ENCODE measurements around the gene TMEM209. TPM values are rescaled to one million over a fixed set of nuclear protein-coding genes. Genes with fewer than 3 reads are reported as not detected.

The TMEM209 gene
- total RNA-seq, 1 experiment from 2014 or later = 21.0 TPM

GRCh38 chr7:130234078-130234477 is 28.9 kb upstream of the TMEM209 start (continued):
- TF ChIP-seq, protein P1, sequence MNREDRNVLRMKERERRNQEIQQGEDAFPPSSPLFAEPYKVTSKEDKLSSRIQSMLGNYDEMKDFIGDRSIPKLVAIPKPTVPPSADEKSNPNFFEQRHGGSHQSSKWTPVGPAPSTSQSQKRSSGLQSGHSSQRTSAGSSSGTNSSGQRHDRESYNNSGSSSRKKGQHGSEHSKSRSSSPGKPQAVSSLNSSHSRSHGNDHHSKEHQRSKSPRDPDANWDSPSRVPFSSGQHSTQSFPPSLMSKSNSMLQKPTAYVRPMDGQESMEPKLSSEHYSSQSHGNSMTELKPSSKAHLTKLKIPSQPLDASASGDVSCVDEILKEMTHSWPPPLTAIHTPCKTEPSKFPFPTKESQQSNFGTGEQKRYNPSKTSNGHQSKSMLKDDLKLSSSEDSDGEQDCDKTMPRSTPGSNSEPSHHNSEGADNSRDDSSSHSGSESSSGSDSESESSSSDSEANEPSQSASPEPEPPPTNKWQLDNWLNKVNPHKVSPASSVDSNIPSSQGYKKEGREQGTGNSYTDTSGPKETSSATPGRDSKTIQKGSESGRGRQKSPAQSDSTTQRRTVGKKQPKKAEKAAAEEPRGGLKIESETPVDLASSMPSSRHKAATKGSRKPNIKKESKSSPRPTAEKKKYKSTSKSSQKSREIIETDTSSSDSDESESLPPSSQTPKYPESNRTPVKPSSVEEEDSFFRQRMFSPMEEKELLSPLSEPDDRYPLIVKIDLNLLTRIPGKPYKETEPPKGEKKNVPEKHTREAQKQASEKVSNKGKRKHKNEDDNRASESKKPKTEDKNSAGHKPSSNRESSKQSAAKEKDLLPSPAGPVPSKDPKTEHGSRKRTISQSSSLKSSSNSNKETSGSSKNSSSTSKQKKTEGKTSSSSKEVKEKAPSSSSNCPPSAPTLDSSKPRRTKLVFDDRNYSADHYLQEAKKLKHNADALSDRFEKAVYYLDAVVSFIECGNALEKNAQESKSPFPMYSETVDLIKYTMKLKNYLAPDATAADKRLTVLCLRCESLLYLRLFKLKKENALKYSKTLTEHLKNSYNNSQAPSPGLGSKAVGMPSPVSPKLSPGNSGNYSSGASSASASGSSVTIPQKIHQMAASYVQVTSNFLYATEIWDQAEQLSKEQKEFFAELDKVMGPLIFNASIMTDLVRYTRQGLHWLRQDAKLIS (CRISPR knock-in tag; IDR thresholded peaks at IDR 0.05; ENCODE audit: borderline replicate concordance) = no peak
- TF ChIP-seq, protein P2, sequence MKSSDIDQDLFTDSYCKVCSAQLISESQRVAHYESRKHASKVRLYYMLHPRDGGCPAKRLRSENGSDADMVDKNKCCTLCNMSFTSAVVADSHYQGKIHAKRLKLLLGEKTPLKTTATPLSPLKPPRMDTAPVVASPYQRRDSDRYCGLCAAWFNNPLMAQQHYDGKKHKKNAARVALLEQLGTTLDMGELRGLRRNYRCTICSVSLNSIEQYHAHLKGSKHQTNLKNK (CRISPR knock-in tag; IDR thresholded peaks at IDR 0.05) = no peak
- no peak for TF ChIP-seq FOXK1 (CRISPR knock-in tag; IDR thresholded peaks at IDR 0.05)
- no peak for TF ChIP-seq CBFB (CRISPR knock-in tag; IDR thresholded peaks at IDR 0.05; ENCODE audit: low read depth)
- TF ChIP-seq MLX (CRISPR knock-in tag; IDR thresholded peaks at IDR 0.05) = no peak
- TF ChIP-seq, protein P3, sequence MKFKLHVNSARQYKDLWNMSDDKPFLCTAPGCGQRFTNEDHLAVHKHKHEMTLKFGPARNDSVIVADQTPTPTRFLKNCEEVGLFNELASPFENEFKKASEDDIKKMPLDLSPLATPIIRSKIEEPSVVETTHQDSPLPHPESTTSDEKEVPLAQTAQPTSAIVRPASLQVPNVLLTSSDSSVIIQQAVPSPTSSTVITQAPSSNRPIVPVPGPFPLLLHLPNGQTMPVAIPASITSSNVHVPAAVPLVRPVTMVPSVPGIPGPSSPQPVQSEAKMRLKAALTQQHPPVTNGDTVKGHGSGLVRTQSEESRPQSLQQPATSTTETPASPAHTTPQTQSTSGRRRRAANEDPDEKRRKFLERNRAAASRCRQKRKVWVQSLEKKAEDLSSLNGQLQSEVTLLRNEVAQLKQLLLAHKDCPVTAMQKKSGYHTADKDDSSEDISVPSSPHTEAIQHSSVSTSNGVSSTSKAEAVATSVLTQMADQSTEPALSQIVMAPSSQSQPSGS (CRISPR knock-in tag; IDR thresholded peaks at IDR 0.05; ENCODE audit: borderline replicate concordance, low read depth) = no peak
- TF ChIP-seq, protein P4, sequence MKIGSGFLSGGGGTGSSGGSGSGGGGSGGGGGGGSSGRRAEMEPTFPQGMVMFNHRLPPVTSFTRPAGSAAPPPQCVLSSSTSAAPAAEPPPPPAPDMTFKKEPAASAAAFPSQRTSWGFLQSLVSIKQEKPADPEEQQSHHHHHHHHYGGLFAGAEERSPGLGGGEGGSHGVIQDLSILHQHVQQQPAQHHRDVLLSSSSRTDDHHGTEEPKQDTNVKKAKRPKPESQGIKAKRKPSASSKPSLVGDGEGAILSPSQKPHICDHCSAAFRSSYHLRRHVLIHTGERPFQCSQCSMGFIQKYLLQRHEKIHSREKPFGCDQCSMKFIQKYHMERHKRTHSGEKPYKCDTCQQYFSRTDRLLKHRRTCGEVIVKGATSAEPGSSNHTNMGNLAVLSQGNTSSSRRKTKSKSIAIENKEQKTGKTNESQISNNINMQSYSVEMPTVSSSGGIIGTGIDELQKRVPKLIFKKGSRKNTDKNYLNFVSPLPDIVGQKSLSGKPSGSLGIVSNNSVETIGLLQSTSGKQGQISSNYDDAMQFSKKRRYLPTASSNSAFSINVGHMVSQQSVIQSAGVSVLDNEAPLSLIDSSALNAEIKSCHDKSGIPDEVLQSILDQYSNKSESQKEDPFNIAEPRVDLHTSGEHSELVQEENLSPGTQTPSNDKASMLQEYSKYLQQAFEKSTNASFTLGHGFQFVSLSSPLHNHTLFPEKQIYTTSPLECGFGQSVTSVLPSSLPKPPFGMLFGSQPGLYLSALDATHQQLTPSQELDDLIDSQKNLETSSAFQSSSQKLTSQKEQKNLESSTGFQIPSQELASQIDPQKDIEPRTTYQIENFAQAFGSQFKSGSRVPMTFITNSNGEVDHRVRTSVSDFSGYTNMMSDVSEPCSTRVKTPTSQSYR (CRISPR knock-in tag; IDR thresholded peaks at IDR 0.05) = no peak
- no peak for TF ChIP-seq SP1 (CRISPR knock-in tag; conservative IDR thresholded peaks at IDR 0.05)
- TF ChIP-seq, protein P5, sequence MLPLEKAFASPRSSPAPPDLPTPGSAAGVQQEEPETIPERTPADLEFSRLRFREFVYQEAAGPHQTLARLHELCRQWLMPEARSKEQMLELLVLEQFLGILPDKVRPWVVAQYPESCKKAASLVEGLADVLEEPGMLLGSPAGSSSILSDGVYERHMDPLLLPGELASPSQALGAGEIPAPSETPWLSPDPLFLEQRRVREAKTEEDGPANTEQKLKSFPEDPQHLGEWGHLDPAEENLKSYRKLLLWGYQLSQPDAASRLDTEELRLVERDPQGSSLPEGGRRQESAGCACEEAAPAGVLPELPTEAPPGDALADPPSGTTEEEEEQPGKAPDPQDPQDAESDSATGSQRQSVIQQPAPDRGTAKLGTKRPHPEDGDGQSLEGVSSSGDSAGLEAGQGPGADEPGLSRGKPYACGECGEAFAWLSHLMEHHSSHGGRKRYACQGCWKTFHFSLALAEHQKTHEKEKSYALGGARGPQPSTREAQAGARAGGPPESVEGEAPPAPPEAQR (CRISPR knock-in tag; IDR thresholded peaks at IDR 0.05) = no peak
- TF ChIP-seq ZNF219 (CRISPR knock-in tag; IDR thresholded peaks at IDR 0.05; ENCODE audit: borderline replicate concordance) = no peak
- no peak for TF ChIP-seq ESRRA (CRISPR knock-in tag; IDR thresholded peaks at IDR 0.05; ENCODE audit: borderline replicate concordance)

- ATAC-seq = no peak
- CTCF ChIA-PET = no interaction called here
- no peak for DNase-seq (ENCODE audit: low spot score)
- Mint-ChIP-seq H3K9me3 (peaks cover 15% of the 10 kb centered on the region), H3K36me3 (no peaks in the 10 kb centered on the region; the same call in none of the 2 replicates), H3K27ac (no peak overlapping the region), H3K4me1 (peaks cover 3% of the 10 kb centered on the region), H3K27me3 (ENCODE audit: low read depth) (peaks cover 2% of the 10 kb centered on the region; the same call in 1 of the 2 replicates), H3K4me3 (no peak overlapping the region)
- POLR2A ChIA-PET = no interaction called here
- TF ChIP-seq ETV6 (CRISPR knock-in tag; IDR thresholded peaks at IDR 0.05) (no peak), FOXP4 (CRISPR knock-in tag; IDR thresholded peaks at IDR 0.05) (no peak), IRF2 (CRISPR knock-in tag; IDR thresholded peaks at IDR 0.05; ENCODE audit: borderline replicate concordance, low read depth) (no peak), NFATC4 (CRISPR knock-in tag; IDR thresholded peaks at IDR 0.05) (no peak), TEAD1 (CRISPR knock-in tag; IDR thresholded peaks at IDR 0.05) (no peak)
- TF ChIP-seq, protein P6, sequence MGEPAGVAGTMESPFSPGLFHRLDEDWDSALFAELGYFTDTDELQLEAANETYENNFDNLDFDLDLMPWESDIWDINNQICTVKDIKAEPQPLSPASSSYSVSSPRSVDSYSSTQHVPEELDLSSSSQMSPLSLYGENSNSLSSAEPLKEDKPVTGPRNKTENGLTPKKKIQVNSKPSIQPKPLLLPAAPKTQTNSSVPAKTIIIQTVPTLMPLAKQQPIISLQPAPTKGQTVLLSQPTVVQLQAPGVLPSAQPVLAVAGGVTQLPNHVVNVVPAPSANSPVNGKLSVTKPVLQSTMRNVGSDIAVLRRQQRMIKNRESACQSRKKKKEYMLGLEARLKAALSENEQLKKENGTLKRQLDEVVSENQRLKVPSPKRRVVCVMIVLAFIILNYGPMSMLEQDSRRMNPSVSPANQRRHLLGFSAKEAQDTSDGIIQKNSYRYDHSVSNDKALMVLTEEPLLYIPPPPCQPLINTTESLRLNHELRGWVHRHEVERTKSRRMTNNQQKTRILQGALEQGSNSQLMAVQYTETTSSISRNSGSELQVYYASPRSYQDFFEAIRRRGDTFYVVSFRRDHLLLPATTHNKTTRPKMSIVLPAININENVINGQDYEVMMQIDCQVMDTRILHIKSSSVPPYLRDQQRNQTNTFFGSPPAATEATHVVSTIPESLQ (CRISPR knock-in tag; IDR thresholded peaks at IDR 0.05) = no peak
- TF ChIP-seq, protein P7, sequence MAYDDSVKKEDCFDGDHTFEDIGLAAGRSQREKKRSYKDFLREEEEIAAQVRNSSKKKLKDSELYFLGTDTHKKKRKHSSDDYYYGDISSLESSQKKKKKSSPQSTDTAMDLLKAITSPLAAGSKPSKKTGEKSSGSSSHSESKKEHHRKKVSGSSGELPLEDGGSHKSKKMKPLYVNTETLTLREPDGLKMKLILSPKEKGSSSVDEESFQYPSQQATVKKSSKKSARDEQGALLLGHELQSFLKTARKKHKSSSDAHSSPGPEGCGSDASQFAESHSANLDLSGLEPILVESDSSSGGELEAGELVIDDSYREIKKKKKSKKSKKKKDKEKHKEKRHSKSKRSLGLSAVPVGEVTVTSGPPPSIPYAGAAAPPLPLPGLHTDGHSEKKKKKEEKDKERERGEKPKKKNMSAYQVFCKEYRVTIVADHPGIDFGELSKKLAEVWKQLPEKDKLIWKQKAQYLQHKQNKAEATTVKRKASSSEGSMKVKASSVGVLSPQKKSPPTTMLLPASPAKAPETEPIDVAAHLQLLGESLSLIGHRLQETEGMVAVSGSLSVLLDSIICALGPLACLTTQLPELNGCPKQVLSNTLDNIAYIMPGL (CRISPR knock-in tag; IDR thresholded peaks at IDR 0.05) = no peak
These were observed 27.0 kb upstream of the TMEM209 start for GRCh38 chr7:130232209-130232608.
